ENCODE results near the gene GTPBP10. TPM values are rescaled to one million over a fixed set of nuclear protein-coding genes. Genes with fewer than 3 reads are reported as not detected.
"Not testable (repeated sequence)": the region's sequence is repeated elsewhere in the genome, so short reads cannot be mapped to it uniquely, and the experiment has no call there.

The GTPBP10 gene
- total RNA-seq, 1 experiment from 2014 or later, result 23.3 TPM

- no peak overlapping the region for H3K9ac ChIP-seq (ENCODE audit: extremely low read depth, insufficient read length, low read length)
- H3K79me2 ChIP-seq (ENCODE audit: insufficient read depth, low read length), result no peaks in the 10 kb centered on the region
- no peak overlapping the region for H3K18ac ChIP-seq (ENCODE audit: insufficient read length, low read depth, low read length)
- H3K27ac ChIP-seq (ENCODE audit: insufficient read length, low read depth, low read length), result no peak overlapping the region
- no peak overlapping the region for H2BK15ac ChIP-seq (ENCODE audit: low read depth, low read length)
- H2BK12ac ChIP-seq (ENCODE audit: insufficient read length, low read depth, low read length), result no peak overlapping the region
- no peaks in the 10 kb centered on the region for H3K4me1 ChIP-seq (ENCODE audit: insufficient read depth, low read length)
- no peak overlapping the region for H3T11ph ChIP-seq (ENCODE audit: low read length)
- Mint-ChIP-seq H3K36me3 (ENCODE audit: insufficient read depth in 1 of 3, low read depth in 3 of 3) (no peaks in the 10 kb centered on the region), H3K4me3 (no peak overlapping the region), H3K9me3 (no peaks in the 10 kb centered on the region; a peak in 1 of 5 replicates), H3K27me3 (ENCODE audit: low read depth) (no peaks in the 10 kb centered on the region; the same call in 1 of the 2 replicates), H3K27ac (no peak overlapping the region), H3K4me1 (no peaks in the 10 kb centered on the region; a peak in 1 of 4 replicates)
- DNase-seq, result no peak
- H3K79me1 ChIP-seq (ENCODE audit: insufficient read depth, low read depth, low read length, poor library complexity, severe bottlenecking), result no peaks in the 10 kb centered on the region
- H2BK120ac ChIP-seq (ENCODE audit: low read depth, low read length, poor library complexity, severe bottlenecking), result no peak overlapping the region
- H3K27me3 ChIP-seq (ENCODE audit: insufficient read depth, low read length), result no peaks in the 10 kb centered on the region
- H4K91ac ChIP-seq (ENCODE audit: insufficient read length, low read depth, low read length), result no peak overlapping the region
- TF ChIP-seq CTCF (conservative IDR thresholded peaks at IDR 0.05), result no peak
- no peaks in the 10 kb centered on the region for H3K23me2 ChIP-seq (ENCODE audit: insufficient read length, low read depth, low read length, poor library complexity, severe bottlenecking)
- H4K5ac ChIP-seq (ENCODE audit: insufficient read length, low read depth, low read length), result no peak overlapping the region
- H4K20me1 ChIP-seq (ENCODE audit: control insufficient read depth, insufficient read depth, insufficient read length), result no peaks in the 10 kb centered on the region
- H4K8ac ChIP-seq (replicated peaks; ENCODE audit: insufficient read length, low read depth, low read length), result no peak overlapping the region
- no peak overlapping the region for H3K56ac ChIP-seq (ENCODE audit: insufficient read length, low read depth, low read length)
- H3K9me3 ChIP-seq (ENCODE audit: control insufficient read depth, low read depth, low read length), result no peaks in the 10 kb centered on the region
- no peak overlapping the region for H2AK5ac ChIP-seq (ENCODE audit: insufficient read length, low read length)
- no peak overlapping the region for H2BK20ac ChIP-seq (ENCODE audit: low read depth, low read length, poor library complexity, severe bottlenecking)
- H3K14ac ChIP-seq (ENCODE audit: insufficient read depth, low read length), result no peak overlapping the region
- whole genome bisulfite sequencing (ENCODE audit: extremely low coverage, insufficient read length, low lambda C conversion rate), result no CpG with 5 or more reads among the region's 48 CpGs
- H3K23ac ChIP-seq (ENCODE audit: insufficient read length, low read depth, low read length), result no peak overlapping the region
- no peak overlapping the region for H2AFZ ChIP-seq (ENCODE audit: low read length)
- H3K4me2 ChIP-seq (ENCODE audit: insufficient read depth, insufficient read length, low read length), result no peak overlapping the region
- H2BK5ac ChIP-seq (ENCODE audit: insufficient read length, low read length), result no peak overlapping the region
- no peak overlapping the region for H3K4ac ChIP-seq (ENCODE audit: low read depth, low read length)
Observed at GRCh38 chr7:90334193-90334843, 12.2 kb upstream of the GTPBP10 start.

DNA sequence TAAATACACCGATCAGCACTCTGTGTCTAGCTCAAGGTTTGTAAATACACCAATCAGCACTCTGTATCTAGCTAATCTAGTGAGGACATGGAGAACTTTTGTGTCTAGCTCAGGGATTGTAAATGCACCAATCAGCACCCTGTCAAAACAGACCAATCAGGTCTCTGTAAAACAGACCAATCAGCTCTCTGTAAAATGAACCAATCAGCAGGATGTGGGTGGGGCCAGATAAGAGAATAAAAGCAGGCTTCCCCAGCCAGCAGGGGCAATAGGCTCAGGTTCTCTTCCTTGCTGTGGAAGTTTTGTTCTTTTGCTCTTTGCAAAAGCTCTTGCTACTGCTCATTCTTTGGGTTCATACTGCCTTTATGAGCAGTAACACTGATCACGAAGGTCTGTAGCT, 11.6 kb upstream of the GTPBP10 start:
- not testable (repeated sequence) for H3K18ac ChIP-seq (ENCODE audit: insufficient read length, low read depth, low read length); H2AK5ac ChIP-seq (ENCODE audit: insufficient read length, low read length); H4K20me1 ChIP-seq (ENCODE audit: control insufficient read depth, insufficient read depth, insufficient read length); H4K91ac ChIP-seq (ENCODE audit: insufficient read length, low read depth, low read length); H3K36me3 Mint-ChIP-seq (ENCODE audit: insufficient read depth in 1 of 3, low read depth in 3 of 3); H4K5ac ChIP-seq (ENCODE audit: insufficient read length, low read depth, low read length); H3K27me3 ChIP-seq (ENCODE audit: insufficient read depth, low read length); H3K27me3 Mint-ChIP-seq (ENCODE audit: low read depth); H3K23ac ChIP-seq (ENCODE audit: insufficient read length, low read depth, low read length); H2BK5ac ChIP-seq (ENCODE audit: insufficient read length, low read length); H3K23me2 ChIP-seq (ENCODE audit: insufficient read length, low read depth, low read length, poor library complexity, severe bottlenecking); H3K9ac ChIP-seq (ENCODE audit: extremely low read depth, insufficient read length, low read length); H3K4me3 Mint-ChIP-seq; H3K14ac ChIP-seq (ENCODE audit: insufficient read depth, low read length); H3K9me3 Mint-ChIP-seq; H3K4ac ChIP-seq (ENCODE audit: low read depth, low read length); H3K4me1 Mint-ChIP-seq; H3K56ac ChIP-seq (ENCODE audit: insufficient read length, low read depth, low read length); H2BK120ac ChIP-seq (ENCODE audit: low read depth, low read length, poor library complexity, severe bottlenecking); H2BK15ac ChIP-seq (ENCODE audit: low read depth, low read length); H3T11ph ChIP-seq (ENCODE audit: low read length); H4K8ac ChIP-seq (replicated peaks; ENCODE audit: insufficient read length, low read depth, low read length); H3K27ac Mint-ChIP-seq; H3K4me1 ChIP-seq (ENCODE audit: insufficient read depth, low read length); DNase-seq; H3K27ac ChIP-seq (ENCODE audit: insufficient read length, low read depth, low read length); H3K9me3 ChIP-seq (ENCODE audit: control insufficient read depth, low read depth, low read length); H2BK20ac ChIP-seq (ENCODE audit: low read depth, low read length, poor library complexity, severe bottlenecking); H2AFZ ChIP-seq (ENCODE audit: low read length); H2BK12ac ChIP-seq (ENCODE audit: insufficient read length, low read depth, low read length); H3K79me2 ChIP-seq (ENCODE audit: insufficient read depth, low read length); H3K79me1 ChIP-seq (ENCODE audit: insufficient read depth, low read depth, low read length, poor library complexity, severe bottlenecking); H3K4me2 ChIP-seq (ENCODE audit: insufficient read depth, insufficient read length, low read length)
- WGBS (ENCODE audit: extremely low coverage, insufficient read length, low lambda C conversion rate), result no CpG with 5 or more reads among the region's 2 CpGs
